Naive thymus-derived CD4-positive, alpha-beta T cell (primary cell): ENCODE measurements around the gene ADAMTS6. TPM values are rescaled to one million over a fixed set of nuclear protein-coding genes. Genes with fewer than 3 reads are reported as not detected.

ENCODE experiments used
- ATAC-seq: fragments of 150-1000 bp; cut with Tn5 transposase; 2 replicates; pipeline ENCODE4 v1.10.0; 2021; ENCODE audit warnings: mild to moderate bottlenecking, moderate library complexity
- CTCF ChIA-PET: fragments of 350-600 bp; sonication (Branson Sonifier 250); formaldehyde crosslinking; loops from one replicate; lab custom pipeline; 2021; ENCODE audit warnings: antibody characterized with exemption; lab: Charles Lee
- POLR2A ChIA-PET: fragments of 350-600 bp; sonication (Branson Sonifier 250); formaldehyde crosslinking; loops from one replicate; lab custom pipeline; 2021; ENCODE audit warnings: antibody characterized with exemption, inconsistent platforms; lab: Charles Lee
- DNase-seq, 9 donors: peaks; one replicate each; pipeline versions ENCODE4 v3.0.0 to v3.0.0-alpha.2; 2020 to 2022; ENCODE audit warnings: mixed read lengths in 1 of 9
- H3K27ac ChIP-seq: one replicate; pipeline ENCODE4 v1.7.0; 2013; ENCODE audit warnings: mild to moderate bottlenecking, low read depth, low read length, moderate library complexity
- H3K27me3 ChIP-seq, 2 donors: one replicate each; pipeline ENCODE4 v1.7.0; 2013; ENCODE audit warnings: low read length in 2 of 2, mild to moderate bottlenecking in 2 of 2, moderate library complexity in 2 of 2; ENCODE audit not compliant: control insufficient read depth in 2 of 2, insufficient read depth in 2 of 2
- H3K36me3 ChIP-seq, 3 experiments: 1 replicate in 2 of 3; 2 replicates in 1 of 3; pipeline ENCODE4 v1.7.0; 2013; ENCODE audit warnings: low read length in 3 of 3, mild to moderate bottlenecking in 3 of 3, moderate library complexity in 1 of 3; ENCODE audit not compliant: insufficient read depth in 3 of 3, control insufficient read depth in 2 of 3
- H3K4me1 ChIP-seq, 2 donors: one replicate each; pipeline ENCODE4 v1.7.0; 2013; ENCODE audit warnings: low read length in 2 of 2, mild to moderate bottlenecking in 2 of 2, moderate library complexity in 1 of 2; ENCODE audit not compliant: control insufficient read depth in 2 of 2, insufficient read depth in 2 of 2
- H3K4me3 ChIP-seq: 2 replicates; pipeline ENCODE4 v1.7.0; 2013; ENCODE audit warnings: mild to moderate bottlenecking, low read length
- H3K9me3 ChIP-seq, 3 experiments: 1 replicate in 2 of 3; 2 replicates in 1 of 3; pipeline ENCODE4 v1.7.0; 2013; ENCODE audit warnings: low read length in 3 of 3; ENCODE audit not compliant: control insufficient read depth in 2 of 3
- H3K27ac Mint-ChIP-seq, 9 donors: one replicate each; pipeline ENCODE4 v1.8.0; 2020 to 2022; ENCODE audit warnings: mixed read lengths in 9 of 9, mild to moderate bottlenecking in 8 of 9, moderate library complexity in 5 of 9, inconsistent platforms in 2 of 9
- H3K27me3 Mint-ChIP-seq, 5 donors: one replicate each; pipeline ENCODE4 v1.8.0; 2021 to 2022; ENCODE audit warnings: mixed read lengths in 5 of 5, mild to moderate bottlenecking in 1 of 5
- H3K36me3 Mint-ChIP-seq, 5 donors: one replicate each; pipeline ENCODE4 v1.8.0; 2020 to 2022; ENCODE audit warnings: mixed read lengths in 5 of 5, mild to moderate bottlenecking in 3 of 5, inconsistent platforms in 1 of 5
- H3K4me1 Mint-ChIP-seq, 7 donors: one replicate each; pipeline ENCODE4 v1.8.0; 2020 to 2022; ENCODE audit warnings: mixed read lengths in 7 of 7, mild to moderate bottlenecking in 3 of 7, inconsistent platforms in 1 of 7
- H3K4me3 Mint-ChIP-seq, 10 donors: one replicate each; pipeline ENCODE4 v1.8.0; 2020 to 2022; ENCODE audit warnings: mild to moderate bottlenecking in 10 of 10, mixed read lengths in 10 of 10, moderate library complexity in 6 of 10, inconsistent platforms in 2 of 10
- H3K9me3 Mint-ChIP-seq, 11 donors: one replicate each; pipeline ENCODE4 v1.8.0; 2020 to 2022; ENCODE audit warnings: mixed read lengths in 11 of 11, mild to moderate bottlenecking in 4 of 11, inconsistent platforms in 1 of 11, moderate library complexity in 1 of 11
- intact Hi-C, 2 donors: fragments of 100-400 bp; cut with micrococcal nuclease; formaldehyde crosslinking; loops; one replicate each; pipeline ENCODE4 v1.15.1; 2023
- polyA plus RNA-seq, 2 donors: library from polyadenylated mRNA; unstranded; fragments of 300-500 nt; fragmentation: Illumina TruSeq; gene quantifications; one replicate each; pipeline ENCODE4 v1.2.3, GENCODE V29; 2021
- total RNA-seq, 6 experiments: library from RNA in 5 of 6; stranded (reverse) in 5 of 6; gene quantifications; 1 replicate in 5 of 6; 2 replicates in 1 of 6; pipeline ENCODE4 v1.2.3 and lab custom pipeline; 2021 to 2026

Gene ADAMTS6
- total and polyA plus RNA-seq, 7 experiments from 2014 or later = 0.14 to 4.5 (median 2.6) TPM

DNA sequence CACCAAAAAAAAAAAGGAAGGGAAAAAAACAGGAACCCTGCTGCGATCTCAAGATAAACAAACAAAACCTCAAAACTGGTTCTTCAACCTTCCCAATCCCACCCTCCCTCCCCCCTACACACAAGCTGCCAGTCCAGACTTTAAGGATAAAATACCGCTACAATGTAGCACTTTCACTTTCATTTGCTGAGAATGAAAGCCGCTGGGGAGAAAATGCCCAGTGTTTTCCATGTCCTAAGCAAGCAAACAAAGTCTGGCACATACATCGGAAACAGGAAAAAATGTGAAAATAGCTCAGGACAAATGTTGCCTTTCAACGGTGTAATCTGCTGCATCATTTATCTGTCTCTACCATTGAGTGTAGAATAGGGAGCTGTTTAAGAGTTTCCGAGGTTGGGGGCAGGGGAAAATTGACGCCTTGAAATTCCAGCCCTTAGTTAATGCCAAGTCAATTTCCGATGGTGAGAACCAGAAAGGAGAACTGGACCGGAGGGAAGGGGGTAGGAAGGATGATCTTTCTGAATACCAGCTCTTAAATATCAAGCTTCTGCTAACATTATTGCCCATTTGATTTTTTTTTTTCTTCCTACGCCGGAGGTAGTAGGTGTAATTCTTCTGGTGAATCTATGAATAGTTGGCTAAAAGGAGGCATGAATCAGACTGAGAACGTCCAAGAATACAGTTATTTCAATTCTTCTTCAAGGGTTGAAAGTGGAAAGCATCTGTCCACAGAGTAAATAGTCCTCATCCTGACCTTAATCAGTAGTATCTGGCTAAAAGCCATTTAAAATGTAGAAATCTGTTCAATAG is 1.2 kb upstream of the ADAMTS6 start:
- intact Hi-C loops = loop anchor here (1.0 to 5.0 kb wide), 14 partner anchors 80 to 1254 kb away; partner anchors contain the start of genes CWC27 (in 2 of the 2), SREK1IP1 (in 2 of the 2), CENPK (in 1 of the 2) and NLN (in 1 of the 2)
- ATAC-seq = no peak
- DNase-seq = peak in 6 of 9 donors; percentile 3 to 30 (median 17)
- peaks cover 5 to 20% (median 8%) of the 10 kb centered on the region in 7 donors for H3K4me1 Mint-ChIP-seq
- H3K4me3 Mint-ChIP-seq = peak overlapping the region in 2 of 10 donors; percentile 94
- no peaks in the 10 kb centered on the region for H3K9me3 ChIP-seq
- no peaks in the 10 kb centered on the region for H3K36me3 Mint-ChIP-seq
- no peaks in the 10 kb centered on the region for H3K9me3 Mint-ChIP-seq
- no peaks in the 10 kb centered on the region for H3K27me3 ChIP-seq
- no peaks in the 10 kb centered on the region for H3K36me3 ChIP-seq
- peaks cover 0 to under 1% (median 0%) of the 10 kb centered on the region in 5 donors for H3K27me3 Mint-ChIP-seq
- H3K4me1 ChIP-seq = peaks cover 3 to 5% of the 10 kb centered on the region in 2 donors
- peak overlapping the region; percentile 73 for H3K27ac ChIP-seq
- peak overlapping the region in 8 of 9 donors; percentile 85 to 98 (median 92) for H3K27ac Mint-ChIP-seq
- ChIA-PET POLR2A (interaction anchor here (0.6 to 1.5 kb wide), 6 partner anchors 13 to 714 kb away, joined by 3 to 6 read pairs (median 3); partner anchors contain the start of genes CENPK, CWC27, PPWD1 and SREK1IP1), CTCF (interaction anchor here (0.7 to 4.2 kb wide), 20 partner anchors 11 to 1412 kb away, joined by 3 to 26 read pairs (median 4); no protein-coding TSS in a partner anchor)
- peak overlapping the region; percentile 70 for H3K4me3 ChIP-seq

DNA sequence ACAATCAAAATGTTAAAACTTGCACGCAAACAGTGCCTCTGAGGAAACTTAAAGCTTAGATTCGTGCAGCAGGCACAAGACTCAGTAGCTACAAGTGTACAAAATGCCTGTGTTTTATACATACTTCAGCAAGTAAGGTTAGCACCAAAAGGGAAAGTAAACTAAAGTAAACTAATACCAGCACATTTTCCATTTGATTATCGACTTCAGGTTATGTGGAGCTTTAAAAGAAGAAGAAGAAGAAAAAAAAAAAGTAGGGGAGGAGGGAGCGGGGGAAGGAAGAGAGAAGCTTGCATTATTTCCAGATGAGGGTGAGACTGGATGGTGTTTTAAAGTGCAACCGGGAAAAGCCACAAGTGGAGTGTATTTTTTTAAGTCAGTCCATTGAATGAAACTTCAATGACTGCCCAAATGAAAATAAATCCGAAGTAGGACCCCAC is 596 bp upstream of the ADAMTS6 start:
- DNase-seq = peak in 3 of 9 donors; percentile 13 to 32 (median 23)
- Histone ChIP-seq H3K27me3 (no peaks in the 10 kb centered on the region), H3K4me1 (peaks cover 3 to 5% of the 10 kb centered on the region in 2 donors), H3K4me3 (peak overlapping the region; percentile 70), H3K36me3 (no peaks in the 10 kb centered on the region), H3K9me3 (no peaks in the 10 kb centered on the region), H3K27ac (peak overlapping the region; percentile 73)
- intact Hi-C loops = loop anchor here (1.0 to 5.0 kb wide), 7 partner anchors 81 to 1254 kb away; partner anchors contain the start of genes CENPK (in 1 of the 2), CWC27 (in 1 of the 2), NLN (in 1 of the 2) and PPWD1 (in 1 of the 2)
- POLR2A ChIA-PET = interaction anchor here (0.6 to 1.5 kb wide), 2 partner anchors 12 to 80 kb away, joined by 4 to 6 read pairs; partner anchors contain the start of genes CENPK and PPWD1
- Mint-ChIP-seq H3K27me3 (peaks cover 0 to 6% (median 0%) of the 10 kb centered on the region in 5 donors), H3K4me1 (peaks cover 5 to 20% (median 8%) of the 10 kb centered on the region in 7 donors), H3K36me3 (no peaks in the 10 kb centered on the region), H3K27ac (peak overlapping the region in 8 of 9 donors; percentile 85 to 97 (median 92)), H3K4me3 (peak overlapping the region in 2 of 10 donors; percentile 94), H3K9me3 (no peaks in the 10 kb centered on the region)
- ATAC-seq = peak; percentile 29
- CTCF ChIA-PET = interaction anchor here (0.7 to 4.2 kb wide), 6 partner anchors 11 to 849 kb away, joined by 3 to 26 read pairs (median 10); no protein-coding TSS in a partner anchor

DNA sequence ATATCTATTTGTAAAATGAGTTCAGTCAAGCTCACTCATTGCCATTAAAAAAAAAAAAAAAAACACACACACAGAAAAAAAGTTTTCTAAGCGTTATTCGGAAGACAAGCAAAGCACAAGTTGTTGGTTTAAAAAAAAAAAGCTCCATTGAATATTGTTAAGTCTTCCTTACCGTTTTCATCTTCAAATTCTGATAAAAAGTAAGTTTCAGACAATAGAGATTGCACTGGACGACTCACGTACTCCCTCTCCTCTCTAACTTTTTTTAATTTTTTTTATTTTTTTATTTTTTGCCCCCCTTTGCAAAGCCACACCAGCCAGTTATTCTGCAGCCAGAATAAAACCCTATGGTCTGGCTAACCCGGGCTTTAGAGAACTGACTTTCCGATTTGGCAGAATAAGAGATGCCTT is 544 bp downstream of the ADAMTS6 start:
- ChIA-PET CTCF (interaction anchor here (0.6 to 1.1 kb wide), 2 partner anchors 16 to 399 kb away, joined by 3 to 4 read pairs; no protein-coding TSS in a partner anchor), POLR2A (no interaction called here)
- peaks cover 5 to 20% (median 8%) of the 10 kb centered on the region in 7 donors for H3K4me1 Mint-ChIP-seq
- Histone ChIP-seq H3K4me3 (peak overlapping the region; percentile 70), H3K4me1 (peaks cover 3 to 5% of the 10 kb centered on the region in 2 donors), H3K9me3 (no peaks in the 10 kb centered on the region), H3K27me3 (no peaks in the 10 kb centered on the region), H3K27ac (peak overlapping the region; percentile 73), H3K36me3 (no peaks in the 10 kb centered on the region)
- no peaks in the 10 kb centered on the region for H3K9me3 Mint-ChIP-seq
- intact Hi-C loops = loop anchor here (2.0 to 5.0 kb wide), 4 partner anchors 99 to 241 kb away; partner anchors contain the start of genes NLN (in 1 of the 2), SGTB (in 1 of the 2), SHLD3 (in 1 of the 2) and TRAPPC13 (in 1 of the 2)
- no peaks in the 10 kb centered on the region for H3K36me3 Mint-ChIP-seq
- H3K4me3 Mint-ChIP-seq = peak overlapping the region in 2 of 10 donors; percentile 94
- DNase-seq = no peak
- no peak for ATAC-seq
- H3K27me3 Mint-ChIP-seq = peaks cover 0 to 9% (median 0%) of the 10 kb centered on the region in 5 donors
- peak overlapping the region in 8 of 9 donors; percentile 85 to 97 (median 92) for H3K27ac Mint-ChIP-seq

DNA sequence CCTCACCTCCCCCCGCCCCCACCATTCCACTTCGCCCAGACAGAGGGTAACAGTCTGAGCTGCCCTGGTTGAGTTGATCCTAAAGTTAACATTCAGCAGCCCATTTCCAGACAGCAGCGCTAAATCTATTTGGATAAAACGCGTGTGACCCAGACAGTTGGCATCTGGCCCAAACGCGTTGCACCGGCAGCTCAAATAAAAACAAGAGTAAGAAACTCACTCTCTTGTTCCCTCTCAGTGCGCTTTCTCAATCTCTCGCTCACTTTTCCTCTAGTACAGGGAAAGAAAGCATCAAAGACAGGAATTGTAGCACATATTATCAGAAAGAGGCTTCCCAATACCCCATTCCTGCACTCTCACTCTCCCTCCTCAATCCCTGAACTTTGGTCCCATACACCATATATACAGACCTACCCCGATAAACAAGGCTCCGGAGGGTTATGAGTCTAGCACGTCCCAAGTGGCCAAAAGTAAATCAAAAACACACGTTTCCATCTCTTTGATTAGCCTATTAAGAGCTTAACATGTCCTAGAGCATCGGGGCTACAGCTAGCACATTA is 1.3 kb downstream of the ADAMTS6 start:
- H3K4me1 ChIP-seq = peaks cover 3 to 5% of the 10 kb centered on the region in 2 donors
- ChIA-PET CTCF (interaction anchor here (1.1 kb wide), 1 partner anchor 16 kb away, joined by 3 read pairs; no protein-coding TSS in a partner anchor), POLR2A (interaction anchor here (1.1 kb wide), 1 partner anchor 711 kb away, joined by 3 read pairs; no protein-coding TSS in a partner anchor)
- H3K27me3 ChIP-seq = no peaks in the 10 kb centered on the region
- DNase-seq (peak in 7 of 9 donors; percentile 15 to 49 (median 36)), ATAC-seq (peak; percentile 36)
- peak overlapping the region; percentile 23 for H3K27ac ChIP-seq
- peaks cover 5 to 22% (median 8%) of the 10 kb centered on the region in 7 donors for H3K4me1 Mint-ChIP-seq
- no peaks in the 10 kb centered on the region for H3K9me3 Mint-ChIP-seq
- intact Hi-C loops = loop anchor here (1.0 to 5.0 kb wide), 5 partner anchors 83 to 242 kb away; partner anchors contain the start of genes CENPK (in 1 of the 2), NLN (in 1 of the 2), PPWD1 (in 1 of the 2) and SGTB (in 1 of the 2)
- H3K4me3 Mint-ChIP-seq = no peak overlapping the region
- H3K4me3 ChIP-seq = peak overlapping the region; percentile 70
- H3K27ac Mint-ChIP-seq = no peak overlapping the region
- H3K27me3 Mint-ChIP-seq = peaks cover 0 to 13% (median 0%) of the 10 kb centered on the region in 5 donors
- no peaks in the 10 kb centered on the region for H3K36me3 Mint-ChIP-seq
- no peaks in the 10 kb centered on the region for H3K9me3 ChIP-seq
- no peaks in the 10 kb centered on the region for H3K36me3 ChIP-seq

DNA sequence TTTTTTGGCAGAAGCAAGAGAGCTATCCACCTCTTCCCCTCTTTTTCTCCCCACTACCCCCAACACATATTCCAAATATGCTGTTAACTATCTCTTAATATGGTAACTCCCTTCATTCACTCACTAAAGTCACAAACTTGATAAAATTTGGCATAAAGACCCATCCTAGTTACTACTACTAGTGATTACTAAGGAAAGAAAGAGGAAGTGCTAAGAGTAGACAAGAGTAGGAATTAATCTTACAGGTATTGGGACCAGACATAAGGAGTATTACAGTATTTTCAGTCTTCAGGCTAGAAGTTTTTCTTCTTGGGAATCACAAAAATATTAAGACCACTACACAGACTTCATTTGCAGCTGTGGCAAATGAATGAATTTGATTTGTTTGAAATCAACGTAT is 2.2 kb downstream of the ADAMTS6 start:
- H3K4me3 ChIP-seq = no peak overlapping the region
- H3K36me3 Mint-ChIP-seq = no peaks in the 10 kb centered on the region
- no peak for DNase-seq
- no peaks in the 10 kb centered on the region for H3K27me3 ChIP-seq
- no peaks in the 10 kb centered on the region for H3K36me3 ChIP-seq
- H3K9me3 ChIP-seq = no peaks in the 10 kb centered on the region
- intact Hi-C loops = no loop called here
- no peaks in the 10 kb centered on the region for H3K9me3 Mint-ChIP-seq
- H3K4me1 Mint-ChIP-seq = peaks cover 5 to 22% (median 8%) of the 10 kb centered on the region in 7 donors
- ChIA-PET CTCF (no interaction called here), POLR2A (interaction anchor here (1.1 kb wide), 1 partner anchor 710 kb away, joined by 3 read pairs; no protein-coding TSS in a partner anchor)
- no peak for ATAC-seq
- no peak overlapping the region for H3K4me3 Mint-ChIP-seq
- no peak overlapping the region for H3K27ac ChIP-seq
- H3K4me1 ChIP-seq = peaks cover 3 to 5% of the 10 kb centered on the region in 2 donors
- H3K27ac Mint-ChIP-seq = no peak overlapping the region
- H3K27me3 Mint-ChIP-seq = peaks cover 0 to 15% (median 0%) of the 10 kb centered on the region in 5 donors
